C4-2B (cell line): Measurements from ENCODE around the gene OLFML3.

Experiments used
- H3K27ac ChIP-seq: fragments of 450-650 bp; 2 replicates; pipeline ENCODE4 v1.5.1; 2017
- ZFX ChIP-seq: fragments of 450-650 bp; IDR thresholded peaks from 2 replicates; pipeline ENCODE4 v1.6.1; 2017
- TF ChIP-seq, protein P1 (sequence below): fragments of 450-650 bp; conservative IDR thresholded peaks from 2 replicates; pipeline ENCODE4 v1.5.1; 2017; ENCODE audit warnings: mild to moderate bottlenecking

The OLFML3 gene

DNA sequence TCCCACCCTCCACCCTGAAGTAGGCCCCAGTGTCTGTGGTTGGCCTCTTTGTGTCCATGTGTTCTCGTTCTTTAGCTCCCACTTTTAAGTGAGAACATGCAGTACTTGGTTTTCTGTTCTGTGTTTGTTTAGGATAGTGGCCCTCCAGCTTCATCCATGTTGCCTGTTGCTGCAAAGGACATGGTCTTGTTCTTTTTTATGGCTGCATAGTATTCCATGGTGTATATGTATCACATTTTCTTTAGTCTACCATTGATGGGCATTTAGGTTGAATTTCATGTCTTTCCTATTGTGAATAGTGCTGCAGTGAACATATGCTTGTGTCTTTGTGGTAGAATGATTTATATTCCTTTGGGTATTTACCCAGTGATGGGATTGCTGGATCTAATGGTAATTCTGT, 44.1 kb upstream of the OLFML3 start:
- TF ChIP-seq, protein P1, sequence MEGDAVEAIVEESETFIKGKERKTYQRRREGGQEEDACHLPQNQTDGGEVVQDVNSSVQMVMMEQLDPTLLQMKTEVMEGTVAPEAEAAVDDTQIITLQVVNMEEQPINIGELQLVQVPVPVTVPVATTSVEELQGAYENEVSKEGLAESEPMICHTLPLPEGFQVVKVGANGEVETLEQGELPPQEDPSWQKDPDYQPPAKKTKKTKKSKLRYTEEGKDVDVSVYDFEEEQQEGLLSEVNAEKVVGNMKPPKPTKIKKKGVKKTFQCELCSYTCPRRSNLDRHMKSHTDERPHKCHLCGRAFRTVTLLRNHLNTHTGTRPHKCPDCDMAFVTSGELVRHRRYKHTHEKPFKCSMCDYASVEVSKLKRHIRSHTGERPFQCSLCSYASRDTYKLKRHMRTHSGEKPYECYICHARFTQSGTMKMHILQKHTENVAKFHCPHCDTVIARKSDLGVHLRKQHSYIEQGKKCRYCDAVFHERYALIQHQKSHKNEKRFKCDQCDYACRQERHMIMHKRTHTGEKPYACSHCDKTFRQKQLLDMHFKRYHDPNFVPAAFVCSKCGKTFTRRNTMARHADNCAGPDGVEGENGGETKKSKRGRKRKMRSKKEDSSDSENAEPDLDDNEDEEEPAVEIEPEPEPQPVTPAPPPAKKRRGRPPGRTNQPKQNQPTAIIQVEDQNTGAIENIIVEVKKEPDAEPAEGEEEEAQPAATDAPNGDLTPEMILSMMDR, result no peak
- no peak for TF ChIP-seq ZFX
- no peak overlapping the region for H3K27ac ChIP-seq

DNA sequence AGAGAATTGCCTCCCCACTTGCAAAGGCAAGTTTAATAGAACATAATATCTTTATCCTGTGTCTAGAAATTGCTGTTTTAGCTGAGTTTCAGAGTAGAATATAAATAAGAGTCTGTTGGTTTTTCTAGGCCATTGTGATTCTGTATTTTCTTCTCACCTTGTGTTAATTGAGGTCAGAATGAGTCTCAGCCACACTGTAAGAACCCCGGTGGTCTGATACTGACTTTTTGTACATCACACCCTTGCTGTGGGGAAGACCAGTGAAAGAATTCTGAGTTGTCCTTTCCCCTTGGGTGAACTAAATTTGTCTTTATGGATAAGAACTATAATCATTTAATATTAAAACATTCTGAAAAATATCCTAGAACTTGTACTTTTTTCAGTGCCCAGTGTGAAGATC, 43.3 kb upstream of the OLFML3 start:
- TF ChIP-seq, protein P1, result no peak
- TF ChIP-seq ZFX, result no peak
- H3K27ac ChIP-seq, result no peak overlapping the region

DNA sequence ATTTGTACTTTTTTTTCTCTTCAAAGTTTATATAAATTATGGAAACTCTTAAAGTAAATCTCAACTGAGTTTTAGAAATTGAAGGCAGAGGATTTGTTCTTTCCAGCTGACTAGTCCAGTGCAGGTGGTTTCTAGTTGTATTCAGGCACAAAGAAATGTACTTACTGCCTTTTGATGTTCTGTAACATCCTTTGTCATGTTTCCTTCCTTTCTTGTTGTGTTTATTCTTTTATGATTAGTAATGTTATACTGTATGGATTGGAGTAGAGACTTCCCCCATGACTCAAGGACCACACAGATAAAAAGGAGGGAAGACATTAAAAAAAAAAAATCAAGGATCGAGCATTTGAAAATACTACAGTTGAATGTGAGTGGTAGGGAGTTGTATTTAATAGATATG, 42.1 kb upstream of the OLFML3 start:
- TF ChIP-seq, protein P1, result no peak
- TF ChIP-seq ZFX, result no peak
- H3K27ac ChIP-seq, result no peak overlapping the region

DNA sequence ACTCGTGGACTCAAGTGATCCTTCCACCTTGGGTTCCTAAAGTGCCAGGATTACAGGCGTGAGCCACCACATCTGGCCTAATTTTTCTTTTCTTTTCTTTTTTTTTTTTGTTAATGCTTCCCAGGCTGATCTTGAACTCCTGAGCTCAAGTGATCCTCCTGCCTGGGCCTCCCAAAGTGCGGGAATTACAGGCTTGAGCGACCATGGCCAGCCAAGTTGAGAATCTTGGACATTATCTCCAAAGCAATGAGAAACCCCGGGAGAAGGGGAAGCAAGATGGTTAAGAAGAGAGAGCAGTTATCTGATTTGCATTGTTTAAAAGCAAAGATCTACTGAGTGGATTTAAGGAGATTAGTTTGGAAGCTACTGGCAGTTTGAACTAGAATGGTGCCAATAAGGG, 41.1 kb upstream of the OLFML3 start:
- H3K27ac ChIP-seq, result no peak overlapping the region
- TF ChIP-seq, protein P1, result no peak
- no peak for TF ChIP-seq ZFX

DNA sequence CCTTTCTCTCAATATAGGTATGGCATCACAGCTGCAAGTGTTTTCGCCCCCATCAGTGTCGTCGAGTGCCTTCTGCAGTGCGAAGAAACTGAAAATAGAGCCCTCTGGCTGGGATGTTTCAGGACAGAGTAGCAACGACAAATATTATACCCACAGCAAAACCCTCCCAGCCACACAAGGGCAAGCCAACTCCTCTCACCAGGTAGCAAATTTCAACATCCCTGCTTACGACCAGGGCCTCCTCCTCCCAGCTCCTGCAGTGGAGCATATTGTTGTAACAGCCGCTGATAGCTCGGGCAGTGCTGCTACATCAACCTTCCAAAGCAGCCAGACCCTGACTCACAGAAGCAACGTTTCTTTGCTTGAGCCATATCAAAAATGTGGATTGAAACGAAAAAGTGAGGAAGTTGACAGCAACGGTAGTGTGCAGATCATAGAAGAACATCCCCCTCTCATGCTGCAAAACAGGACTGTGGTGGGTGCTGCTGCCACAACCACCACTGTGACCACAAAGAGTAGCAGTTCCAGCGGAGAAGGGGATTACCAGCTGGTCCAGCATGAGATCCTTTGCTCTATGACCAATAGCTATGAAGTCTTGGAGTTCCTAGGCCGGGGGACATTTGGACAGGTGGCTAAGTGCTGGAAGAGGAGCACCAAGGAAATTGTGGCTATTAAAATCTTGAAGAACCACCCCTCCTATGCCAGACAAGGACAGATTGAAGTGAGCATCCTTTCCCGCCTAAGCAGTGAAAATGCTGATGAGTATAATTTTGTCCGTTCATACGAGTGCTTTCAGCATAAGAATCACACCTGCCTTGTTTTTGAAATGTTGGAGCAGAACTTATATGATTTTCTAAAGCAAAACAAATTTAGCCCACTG, 38.7 kb upstream of the OLFML3 start:
- no peak for TF ChIP-seq ZFX
- TF ChIP-seq, protein P1, result no peak
- no peak overlapping the region for H3K27ac ChIP-seq

DNA sequence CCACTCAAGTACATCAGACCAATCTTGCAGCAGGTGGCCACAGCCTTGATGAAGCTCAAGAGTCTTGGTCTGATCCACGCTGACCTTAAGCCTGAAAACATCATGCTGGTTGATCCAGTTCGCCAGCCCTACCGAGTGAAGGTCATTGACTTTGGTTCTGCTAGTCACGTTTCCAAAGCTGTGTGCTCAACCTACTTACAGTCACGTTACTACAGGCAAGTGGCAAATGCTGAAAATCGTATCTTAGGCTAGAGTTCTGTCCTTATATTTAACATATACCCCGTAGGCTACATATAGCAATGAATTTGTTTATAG, 38.1 kb upstream of the OLFML3 start:
- TF ChIP-seq, protein P1, result no peak
- TF ChIP-seq ZFX, result no peak
- H3K27ac ChIP-seq, result no peak overlapping the region

DNA sequence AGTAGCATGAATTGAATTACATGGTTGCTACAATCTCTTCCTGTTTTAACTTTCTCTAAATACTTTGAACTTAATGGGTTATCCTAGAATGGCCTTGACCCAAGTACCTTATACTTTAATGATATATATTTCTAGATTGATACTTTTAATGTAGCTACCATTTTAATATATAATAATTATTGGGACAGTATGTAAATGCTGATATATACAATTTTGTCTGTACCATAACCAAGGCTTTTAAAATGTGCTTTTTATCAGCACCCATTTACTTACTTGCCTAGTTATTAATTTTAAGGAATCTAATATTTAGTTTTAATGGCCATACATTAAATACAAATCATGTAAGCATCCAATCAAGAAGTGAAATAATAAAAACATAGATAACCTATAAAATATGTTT, 36.7 kb upstream of the OLFML3 start:
- no peak overlapping the region for H3K27ac ChIP-seq
- no peak for TF ChIP-seq ZFX
- TF ChIP-seq, protein P1, result no peak
